HK-2 (cell line): ENCODE results near the gene GLRA2.

Experiments
- DNase-seq: peaks from one replicate; pipeline ENCODE4 v3.0.0-alpha.2; 2018; ENCODE audit not compliant: unreplicated experiment

The GLRA2 gene

DNA sequence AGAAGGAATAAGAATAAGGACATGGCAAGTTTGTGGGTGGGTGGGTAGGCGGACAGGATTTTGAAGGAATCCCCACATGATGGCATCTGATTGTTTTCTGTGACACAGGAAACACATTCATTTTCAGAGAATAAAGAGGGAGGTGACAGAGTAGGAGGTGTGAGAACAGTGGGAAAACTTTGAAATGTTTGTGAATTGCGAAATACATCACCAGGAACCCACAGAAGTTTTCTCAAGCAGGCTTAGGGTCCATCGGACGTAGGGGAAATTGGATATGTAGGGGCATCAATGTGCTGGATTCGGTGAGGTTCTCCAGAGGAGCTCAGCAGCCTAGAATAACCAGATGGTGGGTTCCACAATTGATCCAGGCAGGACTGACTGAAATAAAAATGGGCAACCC lies 171.6 kb downstream of the GLRA2 start:
- no peak for DNase-seq

DNA sequence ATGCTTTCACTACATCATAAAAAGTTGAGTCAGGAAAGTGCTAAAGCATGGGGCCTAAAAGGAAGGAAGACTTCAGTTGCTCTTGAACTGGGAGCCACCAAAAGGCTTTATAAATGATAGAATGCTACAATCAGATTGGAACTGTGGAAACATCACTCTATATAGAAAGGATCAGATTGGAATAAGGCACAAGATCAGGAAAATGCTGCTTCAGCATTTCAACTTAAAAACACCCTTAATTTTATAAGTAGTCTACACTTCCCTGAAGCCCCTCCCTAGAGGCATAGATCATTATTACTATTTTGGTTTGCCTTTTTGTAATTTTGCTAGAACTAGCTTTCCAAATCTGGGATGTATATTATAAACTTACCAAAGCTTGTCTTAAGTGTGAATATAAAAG lies 172.8 kb downstream of the GLRA2 start:
- no peak for DNase-seq

DNA sequence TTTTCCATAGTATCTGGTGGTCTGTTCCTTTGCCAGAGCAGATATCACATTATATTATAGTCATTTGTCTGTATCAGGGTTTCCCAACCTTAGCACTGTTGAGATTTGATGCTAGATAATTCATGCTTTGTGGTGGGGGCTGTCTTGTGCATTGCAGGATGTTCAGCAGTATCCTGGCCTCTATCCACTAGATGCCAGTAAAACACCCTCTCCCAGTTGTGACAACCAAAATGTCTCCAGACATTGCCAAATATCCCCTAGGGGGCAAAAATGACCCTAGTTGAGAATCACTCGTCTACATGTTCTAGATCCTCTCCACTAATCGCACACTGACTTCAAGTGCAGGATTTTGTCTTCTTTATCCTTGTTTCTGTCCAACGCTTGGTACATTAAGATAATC lies 182.8 kb downstream of the GLRA2 start:
- no peak for DNase-seq

DNA sequence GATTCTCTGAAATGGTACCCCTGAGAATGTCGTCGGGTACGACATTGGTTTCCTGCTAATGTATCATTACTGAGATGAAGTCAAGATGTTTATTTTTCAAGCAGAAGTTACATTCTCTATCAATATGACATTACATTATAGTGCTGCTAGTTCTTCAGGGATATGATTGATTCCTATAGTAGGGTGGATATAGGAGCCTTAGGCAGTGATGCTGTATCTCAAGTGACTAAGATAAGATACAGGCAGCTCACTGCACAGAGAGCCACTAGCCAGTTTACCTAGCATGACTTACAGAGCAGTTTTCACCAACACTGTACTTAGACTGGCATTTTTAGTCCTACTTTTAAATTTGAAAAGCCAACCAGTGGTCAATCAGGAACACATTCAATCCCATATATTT lies 188.6 kb downstream of the GLRA2 start:
- no peak for DNase-seq

DNA sequence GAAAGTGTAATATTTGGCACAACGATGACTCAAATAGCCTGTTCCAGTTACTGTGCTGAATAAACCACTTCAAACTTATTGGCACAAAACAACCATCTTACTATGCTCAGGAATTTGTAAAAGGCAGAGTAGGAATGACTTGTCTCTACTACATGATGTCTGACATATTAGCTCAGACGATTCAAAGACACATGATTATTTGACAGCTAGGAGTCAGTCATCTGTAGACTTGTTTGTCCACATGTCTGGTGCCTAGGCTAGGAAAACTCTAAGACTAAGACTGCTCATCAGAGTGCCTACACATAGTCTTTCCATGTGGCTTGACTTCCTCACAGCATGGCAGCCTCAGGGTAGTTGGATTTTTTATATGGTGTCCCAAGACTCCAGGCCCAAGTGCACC lies 189.1 kb downstream of the GLRA2 start:
- DNase-seq = no peak

DNA sequence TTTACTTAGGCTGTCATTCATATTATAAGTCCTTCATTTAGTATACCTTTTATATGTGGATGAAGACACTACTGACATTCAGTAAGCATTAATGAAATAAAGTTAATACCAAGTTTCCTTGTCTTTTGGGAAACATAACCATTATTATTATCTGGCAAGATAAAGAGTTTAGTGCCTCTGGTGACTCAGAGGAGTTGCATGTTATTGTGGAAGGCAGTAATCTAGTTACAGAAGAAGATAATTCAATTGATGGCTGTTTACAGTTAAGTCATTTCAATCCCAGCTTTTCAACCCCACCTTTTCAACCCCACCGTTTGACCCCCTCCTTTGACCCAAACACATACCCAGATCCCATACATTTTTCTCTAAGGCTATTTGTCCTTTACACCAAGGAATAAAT lies 199.7 kb downstream of the GLRA2 start:
- DNase-seq = no peak

DNA sequence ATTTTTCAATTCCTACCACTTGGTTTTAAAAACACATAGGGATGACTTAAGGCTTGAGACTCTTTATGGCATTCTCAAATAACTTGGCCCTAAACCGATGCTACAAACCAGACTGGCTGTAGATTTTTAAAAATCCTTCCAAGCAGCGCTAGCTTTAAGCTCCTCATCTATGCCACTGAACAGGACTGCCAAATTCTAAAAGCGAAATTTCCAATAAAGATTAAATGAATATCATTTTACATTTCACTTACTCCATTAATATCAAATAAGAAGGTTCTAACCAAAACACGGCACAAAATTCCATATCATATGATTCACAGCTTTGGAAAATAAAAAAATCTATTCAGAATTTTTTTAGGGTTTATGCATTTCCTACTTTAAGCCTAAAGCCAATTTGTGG lies 209.3 kb downstream of the GLRA2 start:
- DNase-seq = no peak

DNA sequence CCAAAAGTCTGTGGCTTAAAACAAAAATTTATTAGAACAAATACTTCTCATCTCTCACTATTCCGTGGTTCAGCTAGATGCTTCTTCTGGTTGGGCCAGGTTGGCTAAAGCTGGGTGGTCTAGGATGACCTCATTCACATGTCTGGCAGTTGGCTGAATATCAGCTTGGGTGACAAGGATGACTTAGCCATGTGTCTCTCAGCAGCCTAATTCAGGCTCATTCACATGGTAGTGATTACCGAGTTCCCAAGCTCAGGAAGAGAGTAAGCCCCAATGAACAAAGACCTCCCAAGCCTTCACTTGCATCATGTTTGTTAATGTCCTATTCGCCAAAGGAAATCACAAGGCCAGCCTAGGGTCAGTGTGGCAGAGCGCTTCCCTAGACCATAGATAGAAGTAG lies 224.1 kb downstream of the GLRA2 start:
- no peak for DNase-seq

DNA sequence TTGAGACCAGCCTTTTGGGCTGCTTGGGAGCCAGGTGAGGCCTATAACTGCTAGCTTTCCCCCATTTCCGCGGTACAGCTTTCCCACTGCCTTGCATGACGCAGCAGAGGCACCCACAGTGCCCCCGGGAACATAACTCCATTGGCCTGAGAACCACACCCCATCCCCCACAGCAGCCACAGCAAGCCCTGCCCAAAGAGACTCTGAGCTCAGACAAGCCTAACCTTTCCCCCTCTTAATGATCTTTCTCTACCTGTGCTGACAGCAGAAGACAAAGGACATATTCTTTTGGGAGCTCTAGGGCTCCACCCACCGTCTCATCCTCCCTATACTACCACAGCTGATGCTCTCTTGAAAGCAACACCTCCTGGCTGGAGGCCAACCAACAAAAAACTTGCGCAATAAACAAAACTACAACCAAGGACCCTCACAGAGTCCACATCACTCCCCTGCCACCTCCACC lies 228.7 kb downstream of the GLRA2 start:
- no peak for DNase-seq

DNA sequence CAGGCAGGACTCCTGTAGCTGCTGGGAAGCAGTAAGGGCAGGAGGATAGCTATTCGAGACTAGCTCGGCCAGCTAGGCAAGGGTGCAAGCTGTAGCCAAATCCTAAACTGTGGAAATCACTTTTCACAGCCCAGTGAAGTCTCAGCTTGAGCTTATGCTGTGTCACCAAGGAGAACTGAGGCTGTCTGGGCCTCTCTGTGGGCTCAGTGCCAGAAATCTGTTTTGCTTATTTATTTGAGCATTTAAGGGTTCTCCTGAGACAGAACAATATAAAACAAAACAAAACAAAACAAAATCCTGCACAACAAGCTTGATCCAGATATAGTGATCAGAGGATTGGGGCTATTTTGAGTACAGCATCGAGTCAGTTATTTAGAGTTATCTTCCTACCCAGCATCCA lies 246.1 kb downstream of the GLRA2 start:
- no peak for DNase-seq

DNA sequence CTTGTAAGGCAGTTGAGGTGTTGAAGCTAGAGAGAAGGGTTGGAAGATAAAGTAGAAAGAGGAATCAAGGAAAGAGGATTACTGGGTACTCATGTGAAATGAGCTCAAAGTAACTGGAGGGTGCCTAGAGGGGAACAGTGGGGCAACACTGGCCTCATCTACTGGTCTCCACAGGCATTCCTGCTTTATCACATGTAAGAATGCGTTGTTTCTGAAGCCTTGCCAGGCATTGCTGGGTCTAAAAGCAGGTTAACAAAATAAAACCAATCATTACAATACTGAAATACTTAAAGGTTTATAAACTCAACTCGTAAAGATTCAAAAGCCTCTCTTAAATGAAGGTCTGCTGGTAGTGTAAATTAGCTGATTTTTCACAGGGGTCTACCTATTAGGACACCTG lies 247.6 kb downstream of the GLRA2 start:
- no peak for DNase-seq

DNA sequence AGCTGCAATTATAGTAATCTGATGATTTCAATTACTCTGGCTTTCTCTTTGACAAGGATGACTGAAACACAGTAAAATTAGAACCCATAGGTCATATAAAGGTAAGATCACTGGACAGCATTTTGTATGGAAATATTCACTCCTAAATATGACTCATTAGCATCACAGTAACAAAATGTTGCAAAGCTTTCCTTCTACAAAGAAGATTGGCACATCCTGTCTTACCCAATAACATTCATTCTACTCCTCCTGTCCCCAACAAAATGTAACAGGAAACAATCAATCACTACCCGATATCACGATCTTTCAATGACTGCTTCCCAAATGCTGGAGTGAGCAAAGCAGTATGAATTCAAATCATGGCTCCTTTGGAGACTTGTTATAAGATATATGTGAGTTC lies 248.2 kb downstream of the GLRA2 start:
- DNase-seq = no peak

DNA sequence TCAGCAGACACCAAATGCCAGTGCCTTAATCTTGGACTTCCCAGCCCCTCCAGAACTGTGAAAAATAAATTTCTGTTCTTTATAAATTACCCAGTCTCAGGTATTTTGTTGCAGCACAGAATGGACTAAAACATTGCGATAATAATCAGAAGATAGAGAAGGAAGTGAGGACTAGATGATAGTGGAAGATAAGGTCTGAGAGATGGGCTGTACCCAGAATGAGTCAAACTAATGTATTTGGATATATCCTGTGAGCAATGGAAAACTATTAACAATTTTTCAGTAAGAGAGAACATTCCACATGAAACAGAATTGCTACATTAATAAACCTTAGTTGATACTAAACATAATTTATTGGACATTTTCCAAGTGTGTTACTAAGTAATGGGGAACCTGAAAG lies 250.2 kb downstream of the GLRA2 start:
- DNase-seq = no peak
